ENCODE results near the gene PKP1.

DNA sequence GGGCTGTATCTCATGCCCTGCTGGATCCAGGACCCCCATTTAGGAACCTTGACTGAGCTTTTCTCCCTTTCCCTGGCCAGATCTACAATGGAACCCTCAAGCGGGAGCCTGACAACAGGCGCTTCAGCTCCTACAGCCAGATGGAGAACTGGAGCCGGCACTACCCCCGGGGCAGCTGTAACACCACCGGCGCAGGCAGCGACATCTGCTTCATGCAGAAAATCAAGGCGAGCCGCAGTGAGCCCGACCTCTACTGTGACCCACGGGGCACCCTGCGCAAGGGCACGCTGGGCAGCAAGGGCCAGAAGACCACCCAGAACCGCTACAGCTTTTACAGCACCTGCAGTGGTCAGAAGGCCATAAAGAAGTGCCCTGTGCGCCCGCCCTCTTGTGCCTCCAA lies 29.8 kb downstream of the PKP1 start:
- TF ChIP-seq, protein P1, sequence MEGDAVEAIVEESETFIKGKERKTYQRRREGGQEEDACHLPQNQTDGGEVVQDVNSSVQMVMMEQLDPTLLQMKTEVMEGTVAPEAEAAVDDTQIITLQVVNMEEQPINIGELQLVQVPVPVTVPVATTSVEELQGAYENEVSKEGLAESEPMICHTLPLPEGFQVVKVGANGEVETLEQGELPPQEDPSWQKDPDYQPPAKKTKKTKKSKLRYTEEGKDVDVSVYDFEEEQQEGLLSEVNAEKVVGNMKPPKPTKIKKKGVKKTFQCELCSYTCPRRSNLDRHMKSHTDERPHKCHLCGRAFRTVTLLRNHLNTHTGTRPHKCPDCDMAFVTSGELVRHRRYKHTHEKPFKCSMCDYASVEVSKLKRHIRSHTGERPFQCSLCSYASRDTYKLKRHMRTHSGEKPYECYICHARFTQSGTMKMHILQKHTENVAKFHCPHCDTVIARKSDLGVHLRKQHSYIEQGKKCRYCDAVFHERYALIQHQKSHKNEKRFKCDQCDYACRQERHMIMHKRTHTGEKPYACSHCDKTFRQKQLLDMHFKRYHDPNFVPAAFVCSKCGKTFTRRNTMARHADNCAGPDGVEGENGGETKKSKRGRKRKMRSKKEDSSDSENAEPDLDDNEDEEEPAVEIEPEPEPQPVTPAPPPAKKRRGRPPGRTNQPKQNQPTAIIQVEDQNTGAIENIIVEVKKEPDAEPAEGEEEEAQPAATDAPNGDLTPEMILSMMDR (IDR thresholded peaks at IDR 0.05 in 8 of 11, conservative IDR thresholded peaks at IDR 0.05 in 3 of 11) = no peak
- TF ChIP-seq POLR2AphosphoS5 (IDR thresholded peaks at IDR 0.05) = no peak
